Measurements from ENCODE around the gene SGCD.

SGCD gene

DNA sequence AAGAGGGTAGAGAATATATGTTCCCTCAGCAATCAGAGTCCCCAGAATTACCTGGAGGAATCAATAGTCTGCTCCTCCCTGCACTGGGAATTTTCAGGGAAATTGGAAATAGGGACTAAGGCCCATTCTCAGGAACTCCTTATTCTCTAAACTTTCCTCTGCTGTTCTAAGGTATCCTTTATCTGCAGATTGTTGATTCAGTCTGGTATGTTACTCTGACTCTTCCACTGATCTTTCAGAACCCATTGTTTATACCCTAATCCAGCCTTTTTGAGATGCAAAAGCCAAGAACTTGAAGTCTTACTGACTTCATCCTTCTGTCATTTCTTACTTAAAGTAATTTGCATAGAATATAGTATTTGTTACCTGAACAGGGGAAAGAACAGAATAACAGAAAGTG lies 379.7 kb downstream of the SGCD start:
- DNase-seq = no peak

DNA sequence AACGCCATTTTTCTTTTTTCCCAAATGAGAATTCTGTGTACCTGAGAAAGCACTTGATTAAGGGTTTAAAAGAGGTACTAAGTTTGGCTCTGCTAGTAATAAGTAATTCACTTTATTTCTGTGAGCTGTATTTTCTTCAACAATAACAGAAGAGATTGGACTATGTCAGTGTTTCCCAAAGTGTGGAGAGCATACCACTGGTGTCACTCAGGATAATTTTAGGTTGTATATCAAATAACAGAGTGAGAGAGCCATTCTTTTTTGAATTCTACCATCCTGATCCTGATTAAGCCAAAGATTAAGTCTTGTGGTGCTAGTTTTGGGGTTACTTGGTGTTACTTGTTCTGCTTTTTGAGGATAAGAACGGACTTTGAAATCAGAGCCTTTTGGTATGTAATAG lies 380.8 kb downstream of the SGCD start:
- no peak for DNase-seq

DNA sequence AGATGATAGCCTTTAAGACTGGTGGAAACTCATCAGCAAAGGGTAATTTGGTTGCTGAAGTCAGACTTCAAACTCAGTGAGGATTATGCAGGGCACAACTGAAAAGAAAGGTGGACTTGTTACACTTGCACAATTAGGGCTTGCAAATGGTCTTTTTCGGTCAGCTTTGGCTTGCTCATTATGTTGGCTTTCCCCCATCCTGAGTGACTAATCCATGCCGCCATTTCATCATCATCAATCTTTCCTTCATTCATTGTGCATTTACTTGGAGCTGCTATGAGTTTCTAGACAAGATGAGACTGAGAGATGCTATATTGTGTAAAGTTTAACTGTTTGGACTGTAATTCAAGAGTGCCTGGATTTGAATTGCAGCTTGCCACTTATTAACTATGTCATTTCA lies 388.3 kb downstream of the SGCD start:
- DNase-seq = no peak

DNA sequence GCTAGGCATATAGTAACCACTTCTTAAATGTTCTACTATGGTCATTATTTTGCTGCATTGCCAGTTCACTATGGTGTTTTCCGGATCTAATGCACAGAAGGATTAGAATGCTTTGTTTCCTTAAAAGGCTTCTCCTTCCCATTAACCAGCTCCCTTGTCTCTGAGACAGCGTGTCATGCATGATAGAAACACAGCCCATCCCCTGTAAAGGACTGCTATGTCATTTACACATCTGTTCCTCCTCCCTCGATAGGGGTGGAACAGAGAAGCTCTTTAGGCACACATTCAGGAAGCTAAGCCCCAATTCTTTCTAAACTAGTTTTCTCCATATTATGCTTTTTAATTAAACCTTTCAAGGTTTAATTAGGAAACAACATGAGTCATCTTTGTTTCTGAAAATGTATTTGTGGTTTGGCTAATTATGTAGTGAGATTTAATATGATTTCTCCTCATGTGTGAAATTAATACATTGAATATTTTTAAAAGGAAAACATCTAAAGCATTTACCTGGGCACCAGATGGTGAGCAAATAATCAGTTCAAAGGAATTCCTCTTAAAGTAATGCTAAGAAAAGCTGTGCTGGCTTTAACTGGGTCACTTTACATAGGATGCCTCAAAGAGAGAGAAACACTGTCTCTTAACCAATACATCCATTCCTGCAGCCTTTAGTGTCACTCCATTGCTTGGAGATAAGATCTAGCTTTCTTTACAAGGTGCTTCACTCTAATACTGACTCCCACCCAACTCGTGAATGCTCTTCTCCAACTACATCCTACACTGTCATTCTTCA lies 389.8 kb downstream of the SGCD start:
- DNase-seq = no peak

DNA sequence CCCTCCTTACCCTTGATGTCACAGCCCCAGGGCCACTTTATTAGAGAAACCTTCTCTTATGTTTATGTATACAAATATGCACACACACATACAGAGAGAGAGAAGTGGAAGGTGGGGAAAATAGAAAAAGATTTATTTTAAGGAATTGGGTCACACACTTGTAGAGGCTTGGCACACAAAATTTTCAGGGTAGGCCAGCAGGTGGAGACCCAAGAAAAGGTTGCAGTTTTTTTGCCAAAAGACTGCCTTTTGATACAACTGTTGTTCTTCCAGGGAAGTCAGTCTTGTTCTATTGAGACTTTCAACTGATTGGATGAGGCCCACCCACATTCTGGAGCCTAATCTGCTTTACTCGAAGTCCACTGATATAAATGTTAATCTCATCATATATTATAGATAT lies 392.0 kb downstream of the SGCD start:
- DNase-seq = no peak

DNA sequence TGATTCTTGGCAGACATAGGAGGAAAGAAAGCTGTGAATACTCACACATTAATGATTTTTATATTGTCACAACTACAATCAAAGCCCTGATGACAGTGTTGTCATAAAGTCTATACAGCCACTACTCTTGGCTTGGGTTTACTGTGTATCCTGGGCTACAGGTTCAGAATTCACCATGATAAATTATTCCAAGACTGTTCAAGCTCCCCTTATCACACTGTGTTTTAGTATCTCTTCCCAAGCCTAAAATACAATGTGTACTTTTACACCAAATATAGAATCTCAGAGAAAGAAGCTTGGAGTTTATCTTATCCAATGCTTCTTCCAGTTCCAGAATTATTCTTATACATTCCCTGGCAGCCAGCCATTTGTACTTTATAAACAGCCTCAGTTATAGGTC lies 395.4 kb downstream of the SGCD start:
- no peak for DNase-seq

DNA sequence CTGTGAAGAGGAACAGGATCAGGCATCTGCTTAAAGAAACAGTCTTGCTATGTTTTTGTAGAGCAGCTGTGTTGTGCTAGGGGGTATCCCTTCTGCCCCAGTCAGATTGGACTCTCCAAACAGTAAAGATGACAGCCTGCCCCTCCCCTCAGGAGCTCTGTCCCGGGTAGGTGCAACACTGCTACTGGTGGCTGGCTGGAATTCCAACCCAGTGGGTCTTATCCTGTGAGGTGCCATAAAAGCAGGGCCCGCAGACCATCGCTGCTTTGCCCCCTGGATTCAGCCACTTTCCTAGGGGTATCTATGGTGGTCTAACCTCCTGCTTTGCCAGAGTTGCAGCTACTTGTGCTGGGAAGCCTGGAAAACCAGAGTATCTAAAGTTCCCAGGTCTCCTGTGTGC lies 408.5 kb downstream of the SGCD start:
- DNase-seq = no peak

DNA sequence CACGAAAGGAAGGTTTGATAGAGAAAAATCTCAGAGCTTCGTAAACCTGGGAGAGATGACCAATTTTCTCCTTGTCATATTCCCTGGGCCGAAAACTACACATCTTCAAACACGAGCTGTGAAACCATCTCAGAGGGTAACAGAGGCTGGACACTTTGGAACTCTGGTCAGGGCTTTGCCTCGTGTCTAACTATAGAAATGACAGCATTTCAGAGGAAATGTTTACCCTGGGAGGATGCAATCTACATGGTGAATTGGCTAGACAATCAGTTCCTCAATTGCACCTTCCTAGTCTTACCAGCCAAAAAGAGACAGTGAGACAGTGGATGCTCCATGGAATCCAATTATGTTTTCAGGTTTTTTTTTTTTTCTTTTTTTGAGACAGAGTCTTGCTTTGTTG lies 414.6 kb downstream of the SGCD start:
- DNase-seq = no peak

DNA sequence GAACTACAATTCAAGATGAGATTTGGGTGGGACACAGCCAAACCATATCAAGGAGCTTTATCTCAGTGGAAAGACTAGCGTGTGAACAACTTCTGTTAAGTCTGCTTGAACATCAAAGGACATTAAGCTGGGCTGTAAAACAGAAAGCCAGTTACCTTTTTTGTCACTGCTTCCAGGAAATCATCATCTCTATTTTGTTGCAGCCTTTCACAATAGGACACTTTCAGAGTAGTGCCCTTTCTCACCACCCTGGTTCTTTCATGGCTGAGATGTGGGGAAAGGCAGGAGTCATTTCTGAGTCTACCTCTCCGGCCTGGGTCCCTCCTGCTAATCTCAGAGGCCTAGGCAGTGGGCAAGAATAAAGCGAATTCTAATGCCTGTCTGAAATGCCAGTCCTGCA lies 426.9 kb downstream of the SGCD start:
- DNase-seq = no peak

DNA sequence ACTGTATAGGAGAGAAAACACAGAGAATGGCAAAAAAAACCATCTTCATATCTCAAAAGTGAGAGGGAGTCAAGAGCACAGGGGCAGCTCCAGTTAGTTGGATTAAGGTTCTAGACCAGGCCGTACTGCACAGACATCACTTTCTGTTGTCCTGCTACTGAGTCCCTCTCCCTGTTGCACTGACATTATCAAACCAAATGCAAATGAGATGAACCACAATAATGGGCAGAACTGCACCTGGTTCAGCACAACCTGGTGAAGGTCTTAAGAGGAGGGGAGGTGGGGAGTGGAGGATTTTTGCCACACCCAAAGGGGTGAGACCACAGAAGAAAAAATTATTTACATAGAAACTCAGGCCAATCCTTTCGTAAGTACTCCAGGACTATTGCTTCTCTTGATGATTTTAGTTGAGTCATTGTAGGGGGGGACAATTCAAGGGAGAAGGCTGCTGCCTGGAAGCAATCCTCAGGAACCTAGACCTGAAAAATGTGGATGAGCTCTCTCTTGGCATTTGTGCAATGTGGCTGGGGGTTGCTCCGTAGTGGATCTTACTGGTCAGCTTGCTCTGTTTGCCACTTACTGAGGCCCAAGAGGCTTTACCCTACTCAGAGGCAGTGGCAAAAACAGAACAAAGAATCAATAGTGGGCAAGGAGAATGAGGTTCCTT lies 428.6 kb downstream of the SGCD start:
- DNase-seq = no peak

DNA sequence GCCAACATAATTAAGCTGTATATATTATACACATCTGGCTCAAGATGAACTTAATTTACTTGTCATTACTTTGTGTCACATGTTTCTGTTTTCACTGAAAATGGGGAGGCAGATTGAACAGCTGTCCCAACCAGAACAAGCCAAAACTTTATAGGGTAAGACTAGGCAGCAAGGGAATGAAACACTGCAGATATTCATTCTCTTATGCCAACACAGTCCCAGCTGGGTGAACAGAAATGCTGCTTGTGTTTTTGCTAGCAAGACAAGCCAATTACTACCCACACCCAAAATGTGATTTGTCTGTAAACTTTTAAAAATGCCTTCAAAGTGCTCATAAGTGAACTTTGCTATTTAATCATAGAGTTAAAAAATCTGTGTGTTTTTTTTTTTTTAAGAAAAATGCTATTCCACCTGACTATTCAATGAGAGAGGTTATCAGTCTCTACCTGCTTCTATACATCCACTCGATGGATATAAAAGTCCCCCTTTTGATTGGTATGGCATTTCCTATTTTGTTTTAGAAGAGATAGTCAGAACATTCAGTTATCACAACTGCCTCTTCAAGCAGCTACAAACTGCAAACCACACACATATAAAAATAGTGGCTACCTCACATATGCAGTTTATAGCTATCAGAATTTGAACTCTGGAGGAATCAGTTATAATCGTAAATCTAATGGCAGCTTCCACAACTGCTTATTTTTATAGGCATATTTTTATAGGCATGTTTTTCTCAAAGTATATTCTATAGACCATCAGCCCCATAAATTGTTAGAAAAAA lies 431.2 kb downstream of the SGCD start:
- DNase-seq = no peak

DNA sequence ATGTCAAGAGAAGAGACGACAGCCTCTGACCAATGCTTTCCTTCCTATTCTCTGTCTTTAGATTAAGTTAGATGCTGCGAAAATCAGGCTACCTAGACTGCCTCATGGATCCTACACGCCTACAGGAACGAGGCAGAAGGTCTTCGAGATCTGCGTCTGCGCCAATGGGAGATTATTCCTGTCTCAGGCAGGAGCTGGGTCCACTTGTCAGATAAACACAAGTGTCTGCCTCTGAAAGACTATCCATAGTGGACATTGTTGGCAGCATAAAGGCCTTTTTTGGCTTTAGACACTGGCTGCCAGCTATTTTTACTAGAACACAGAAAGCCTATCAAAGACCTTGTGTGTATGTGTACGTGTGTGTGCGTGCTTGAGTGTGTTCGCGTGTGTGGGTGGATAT lies 432.2 kb downstream of the SGCD start:
- no peak for DNase-seq

DNA sequence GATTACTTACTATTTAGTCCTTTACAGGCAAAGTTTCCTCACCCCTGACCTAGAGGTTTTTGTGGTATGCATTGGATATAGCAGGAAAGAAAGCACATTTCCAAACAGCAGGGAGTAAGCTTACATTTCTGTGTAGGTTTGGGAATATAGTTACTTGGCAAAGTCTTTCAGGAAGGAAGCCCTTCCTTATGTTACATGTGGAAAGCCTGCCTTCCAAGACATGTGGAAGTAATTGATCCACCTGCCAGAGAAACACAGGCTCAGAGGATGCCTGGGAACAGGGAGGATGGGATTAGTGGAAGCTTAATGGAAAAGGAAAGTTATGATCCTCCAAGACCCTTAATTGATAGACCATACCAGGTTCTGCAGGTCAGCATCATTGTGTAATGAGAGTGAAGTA lies 435.8 kb downstream of the SGCD start:
- DNase-seq = no peak

DNA sequence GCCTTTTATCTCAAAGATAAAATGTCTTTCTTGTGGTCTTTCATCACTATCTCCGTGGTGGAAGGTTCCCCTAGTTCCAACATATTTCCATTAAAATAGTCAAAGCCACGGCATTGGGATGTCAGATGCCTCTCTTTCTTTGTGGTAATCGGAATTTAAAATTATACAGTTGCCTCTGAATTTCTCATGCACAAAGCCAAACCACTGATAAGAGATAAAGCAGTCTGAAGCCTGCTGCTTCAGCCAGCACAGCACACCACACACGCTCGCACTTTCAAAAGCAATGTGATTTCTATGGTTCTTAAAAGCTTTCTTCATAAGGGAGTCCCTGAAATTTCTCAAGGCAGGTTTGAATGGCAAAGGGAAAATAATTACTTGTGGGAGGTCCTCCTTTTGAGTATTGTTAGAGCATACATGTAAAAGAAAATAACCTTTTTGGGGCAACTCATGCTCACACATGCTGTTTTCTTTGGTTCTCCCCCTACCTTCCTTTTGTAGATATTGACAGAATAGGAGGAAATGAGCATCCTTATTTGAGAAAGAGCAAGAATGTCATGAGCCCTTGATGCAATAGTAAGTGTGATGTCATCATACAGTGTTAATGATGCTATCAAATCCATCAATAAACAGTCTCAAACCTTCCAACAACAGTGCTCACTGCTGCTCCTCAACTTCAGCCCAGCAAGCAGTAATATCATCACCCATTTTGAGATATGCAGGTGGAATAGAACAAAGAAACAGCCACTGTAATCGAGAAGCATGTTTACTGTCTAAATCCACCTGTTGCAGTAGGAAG lies 437.4 kb downstream of the SGCD start:
- DNase-seq = no peak

DNA sequence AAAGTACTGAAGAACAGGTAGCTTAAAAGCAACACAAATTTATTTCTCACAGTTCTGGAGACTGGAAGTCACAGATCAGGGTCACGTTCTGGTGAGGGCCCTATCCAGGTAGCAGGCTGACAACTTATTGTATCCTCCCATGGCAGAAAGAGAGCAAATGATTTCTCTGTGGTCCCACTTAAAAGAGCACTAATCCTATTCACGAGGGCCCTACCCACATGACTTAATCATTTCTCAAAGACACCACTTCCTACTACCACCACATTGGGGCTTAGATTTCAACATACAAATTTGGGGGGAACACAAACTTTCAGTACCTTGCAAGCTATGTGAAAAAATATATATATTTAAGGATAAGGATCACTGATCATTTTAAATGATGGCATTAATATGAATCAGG lies 447.3 kb downstream of the SGCD start:
- DNase-seq = no peak

DNA sequence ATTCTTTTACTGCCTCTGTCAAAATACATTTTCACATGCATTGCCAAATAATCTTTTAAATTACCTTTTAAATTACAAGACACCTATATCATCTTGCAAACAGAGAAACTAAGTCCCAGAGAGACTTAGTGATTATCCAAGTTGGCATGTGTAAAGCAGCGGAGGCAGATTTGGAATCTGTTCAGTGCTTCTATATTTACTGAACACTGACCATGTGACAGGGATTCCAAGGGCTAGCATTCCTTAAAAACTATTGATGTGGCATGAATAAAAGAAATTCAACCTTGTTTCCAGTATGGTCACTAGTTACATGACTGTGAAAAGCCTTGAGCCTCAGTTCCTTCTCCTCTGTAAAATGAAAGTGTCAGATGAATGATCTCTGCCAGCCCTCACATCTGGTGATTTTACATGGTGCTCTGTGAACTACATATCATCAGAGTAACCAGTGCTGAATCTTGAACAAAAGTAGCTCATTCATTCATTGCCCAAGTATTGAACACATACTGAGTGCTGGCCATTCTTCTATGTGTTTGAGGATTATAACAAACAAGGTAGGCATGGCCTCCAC lies 451.3 kb downstream of the SGCD start:
- no peak for DNase-seq

DNA sequence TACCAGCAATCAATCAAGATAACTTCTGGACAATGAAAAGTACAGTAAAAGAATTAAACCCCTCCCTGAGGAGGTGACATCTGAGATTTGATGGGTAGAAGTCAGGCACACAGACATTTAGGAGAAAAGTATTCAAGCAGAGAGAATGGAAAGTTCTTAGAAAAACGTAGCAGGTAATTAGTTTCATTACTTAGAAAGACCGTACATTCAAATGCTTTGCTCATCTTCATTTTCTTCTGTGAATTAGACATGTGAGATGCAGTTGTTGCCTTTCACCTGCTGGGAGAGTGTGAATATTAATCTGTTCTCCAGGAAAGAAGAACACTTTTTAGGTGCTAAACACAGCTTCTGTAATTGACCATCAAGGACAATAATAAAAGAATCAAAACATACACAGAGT lies 451.8 kb downstream of the SGCD start:
- DNase-seq = no peak

DNA sequence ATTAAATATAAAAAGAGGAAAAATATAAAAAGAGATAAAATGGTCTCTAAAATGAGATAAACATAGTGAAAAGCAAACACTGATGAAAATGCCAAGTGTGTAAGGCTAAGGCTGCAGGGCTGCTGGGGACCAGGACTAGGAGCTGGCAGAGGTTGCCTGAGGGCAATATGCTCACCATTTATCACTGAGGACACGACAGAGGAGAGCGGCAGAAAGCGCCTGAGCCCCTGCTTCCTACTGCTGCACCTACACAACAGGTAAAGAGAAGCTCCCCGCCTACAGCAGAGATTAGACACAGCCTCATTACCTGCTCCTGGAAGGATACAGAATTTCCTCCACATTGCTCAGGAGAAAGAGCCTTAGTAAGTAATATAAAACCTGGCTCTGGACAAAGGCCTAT lies 452.5 kb downstream of the SGCD start:
- DNase-seq = no peak

DNA sequence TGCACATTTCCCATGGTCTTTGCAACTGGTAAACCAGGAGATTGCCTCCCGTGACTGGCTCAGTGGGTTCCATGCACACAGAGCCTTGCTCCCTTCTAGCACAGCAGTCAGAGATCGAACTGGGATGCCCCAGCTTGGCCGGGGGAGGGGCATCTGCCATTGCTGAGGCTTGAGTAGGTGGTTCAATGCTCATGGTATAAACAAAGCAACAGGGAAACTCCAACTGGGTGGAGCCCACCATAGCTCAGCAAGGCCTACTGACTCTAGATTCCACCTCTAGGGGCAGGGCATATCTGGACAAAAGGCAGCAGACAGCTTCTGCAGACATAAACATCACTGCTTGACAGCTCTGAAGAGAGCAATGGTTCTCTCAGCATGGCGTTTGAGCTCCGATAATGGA lies 456.1 kb downstream of the SGCD start:
- DNase-seq = no peak

DNA sequence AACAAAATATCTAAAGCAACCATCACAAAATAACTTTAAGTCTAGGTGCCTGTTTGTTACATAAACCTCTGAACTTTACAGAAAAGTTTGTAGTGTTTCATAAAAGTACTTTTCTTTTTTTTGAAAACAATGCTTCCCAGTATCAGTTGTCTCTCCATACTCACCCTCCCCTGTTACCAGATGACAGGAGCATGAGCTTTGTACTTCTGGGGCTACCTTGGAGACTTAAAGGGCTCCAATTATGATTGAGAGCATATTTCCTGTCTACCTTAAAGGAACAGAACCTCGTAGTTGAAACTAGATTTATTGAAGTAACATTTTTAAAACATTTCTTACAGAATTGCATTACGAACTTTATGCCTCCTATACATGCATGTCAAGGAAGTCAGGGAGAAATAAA lies 467.7 kb downstream of the SGCD start:
- DNase-seq = no peak

DNA sequence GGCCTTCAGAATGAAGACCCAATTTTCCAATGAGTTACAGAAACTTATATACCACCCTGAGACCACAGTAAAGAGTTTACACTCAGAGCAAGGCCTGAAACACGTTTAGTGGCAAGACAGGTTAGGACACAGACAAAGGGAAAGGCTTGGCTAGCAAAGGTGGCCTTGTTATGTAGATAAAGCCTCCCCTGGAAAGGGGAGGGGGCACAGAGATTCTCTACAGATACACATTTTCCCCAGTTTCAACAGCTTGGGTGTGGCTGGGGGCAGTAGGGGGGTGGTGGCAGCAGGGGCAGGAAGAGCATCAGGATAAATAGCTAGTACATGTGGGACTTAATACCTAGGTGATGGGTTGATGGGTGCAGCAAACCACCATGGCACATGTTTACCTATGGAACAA lies 471.2 kb downstream of the SGCD start:
- no peak for DNase-seq

DNA sequence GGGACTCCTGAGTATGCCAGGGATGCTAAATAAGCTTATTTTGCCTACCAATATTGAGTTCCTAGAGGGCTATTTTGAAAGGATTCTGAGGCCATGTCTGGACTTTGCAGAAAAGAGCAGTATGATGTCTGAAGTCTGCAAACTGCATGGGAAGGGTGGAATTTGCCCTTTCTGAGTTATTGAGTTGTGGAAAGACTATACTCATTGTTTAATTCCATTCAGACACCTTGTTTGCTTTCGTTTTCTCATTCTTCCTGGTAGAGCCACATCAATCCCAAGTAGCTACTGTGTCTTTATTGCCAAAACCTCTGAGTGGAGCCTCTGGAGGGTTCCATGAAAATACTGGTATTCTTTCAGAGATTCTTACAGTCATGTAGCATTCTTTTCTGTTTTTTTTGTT lies 472.2 kb downstream of the SGCD start:
- DNase-seq = no peak

DNA sequence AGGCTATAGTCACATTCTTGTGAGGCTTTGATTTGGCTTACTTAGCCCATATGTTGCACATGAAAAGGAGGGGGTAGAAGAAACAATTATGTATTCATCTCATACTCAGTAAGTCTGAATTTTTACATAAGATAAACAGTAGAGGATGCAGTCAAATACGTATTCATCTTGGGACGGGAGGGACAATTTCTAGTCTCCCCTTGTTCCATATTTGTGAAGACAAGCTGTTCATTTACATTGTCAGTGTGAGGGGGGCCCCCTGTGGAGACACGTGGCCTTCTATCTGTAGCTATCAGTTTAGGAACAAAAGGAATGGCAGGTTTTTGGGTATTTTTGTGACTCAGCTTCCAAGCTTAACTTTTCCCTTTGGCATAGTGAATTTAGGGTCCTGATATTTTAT lies 474.0 kb downstream of the SGCD start:
- no peak for DNase-seq
